Liver (tissue), 3 donors: Measurements from ENCODE around the gene CCDC102B.

Source experiments
- CTCF ChIP-seq: fragments of 150-350 bp; IDR thresholded peaks from 2 replicates; pipeline ENCODE4 v1.5.1; 2017; ENCODE audit warnings: improper control_type of control experiment, low read depth, low read length; ENCODE audit not compliant: missing input control
- FOXA1 ChIP-seq: IDR thresholded peaks from 2 replicates; pipeline ENCODE4 v1.6.1; 2016; ENCODE audit warnings: antibody characterized with exemption
- SP1 ChIP-seq: IDR thresholded peaks from 2 replicates; pipeline ENCODE4 v1.6.1; 2018; ENCODE audit warnings: antibody characterized with exemption, mild to moderate bottlenecking
- donor health status: healthy.
- donor health status: healthy.

GRCh38 chr18:68759308-68759707, 38.6 kb upstream of the CCDC102B start:
- TF ChIP-seq SP1 (no peak), CTCF (no peak), FOXA1 (no peak)
